GM18858 (cell line): ENCODE data around the gene RGS8.

Experiments
- ATAC-seq: cut with Tn5 transposase; IDR thresholded peaks from one replicate; pipeline ENCODE4 v1.9.1; 2021; ENCODE audit not compliant: unreplicated experiment

RGS8 gene

GRCh38 chr1:182684116-182684828, at the start of gene RGS8:
Gene RGS8 (minus strand): TSS chr1:182684587. CDS start chr1:182669649, 14,938 bp downstream.
- ATAC-seq, result no peak

GRCh38 chr1:182731852-182732575, 47.6 kb upstream of the RGS8 start:
- no peak for ATAC-seq

GRCh38 chr1:182726912-182727311, 42.5 kb upstream of the RGS8 start:
- no peak for ATAC-seq

- ATAC-seq, result no peak
Measured at GRCh38 chr1:182725259-182726255, 41.2 kb upstream of the RGS8 start.

GRCh38 chr1:182724215-182724614, 39.8 kb upstream of the RGS8 start:
- no peak for ATAC-seq

GRCh38 chr1:182723200-182723599, 38.8 kb upstream of the RGS8 start:
- no peak for ATAC-seq

GRCh38 chr1:182721525-182721924, 37.1 kb upstream of the RGS8 start:
- no peak for ATAC-seq

- no peak for ATAC-seq
Measured at GRCh38 chr1:182720463-182720862, 36.1 kb upstream of the RGS8 start.

- ATAC-seq, result no peak
Measured at GRCh38 chr1:182719553-182719952, 35.2 kb upstream of the RGS8 start.

GRCh38 chr1:182718311-182718710, 33.9 kb upstream of the RGS8 start:
- ATAC-seq, result no peak

- ATAC-seq, result no peak
Measured at GRCh38 chr1:182716740-182717720, 32.6 kb upstream of the RGS8 start.

GRCh38 chr1:182715531-182715930, 31.1 kb upstream of the RGS8 start:
- no peak for ATAC-seq

- ATAC-seq, result no peak
Measured at GRCh38 chr1:182714546-182714945, 30.2 kb upstream of the RGS8 start.

GRCh38 chr1:182713939-182714338, 29.6 kb upstream of the RGS8 start:
- no peak for ATAC-seq

- ATAC-seq, result no peak
Measured at GRCh38 chr1:182713492-182713891, 29.1 kb upstream of the RGS8 start.

- no peak for ATAC-seq
Measured at GRCh38 chr1:182709855-182710254, 25.5 kb upstream of the RGS8 start.

- no peak for ATAC-seq
Measured at GRCh38 chr1:182709225-182709764, 24.9 kb upstream of the RGS8 start.

- no peak for ATAC-seq
Measured at GRCh38 chr1:182707122-182707521, 22.7 kb upstream of the RGS8 start.

- ATAC-seq, result no peak
Measured at GRCh38 chr1:182704677-182705076, 20.3 kb upstream of the RGS8 start.

- no peak for ATAC-seq
Measured at GRCh38 chr1:182703539-182703938, 19.2 kb upstream of the RGS8 start.
